ENCODE data around the gene RASL11B.

GRCh38 chr4:52863324-52863723 is 1.2 kb downstream of the RASL11B start:
- TF ChIP-seq CTCF (IDR thresholded peaks at IDR 0.05) (no peak), POLR2A (IDR thresholded peaks at IDR 0.05) (no peak)

Measured in tibial nerve (tissue), 3 donors.